Measurements from ENCODE around the gene KCNB1. TPM values are rescaled to one million over a fixed set of nuclear protein-coding genes. Genes with fewer than 3 reads are reported as not detected.

KCNB1 gene
- total RNA-seq, 1 experiment from 2014 or later: 0.09 TPM

DNA sequence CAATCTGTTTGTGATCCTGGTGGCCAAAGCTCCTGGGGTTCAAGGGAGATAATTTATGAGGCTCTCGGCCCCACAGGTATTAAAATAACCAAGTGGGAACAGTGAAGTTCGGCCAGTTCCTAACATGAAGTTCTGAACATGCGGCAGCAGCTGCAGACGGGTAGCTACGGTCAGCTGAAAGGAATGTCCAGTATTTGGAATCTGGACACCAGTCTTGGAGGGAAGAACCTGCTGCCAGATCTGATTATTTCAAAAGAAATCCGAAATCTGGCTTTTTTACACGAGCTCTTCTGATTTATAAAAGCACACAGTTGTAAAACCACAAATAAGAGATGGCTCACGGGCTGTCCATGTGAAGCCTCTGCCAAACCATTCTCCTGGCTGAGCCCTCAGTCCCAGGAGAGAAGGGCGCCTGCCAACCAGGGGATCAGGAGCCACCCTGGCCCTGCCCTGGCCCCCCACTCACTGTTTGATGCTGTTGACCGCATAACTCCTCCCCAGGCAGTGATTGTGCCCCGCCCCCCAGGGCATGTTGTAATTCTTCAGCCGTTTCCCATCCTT, 28.2 kb upstream of the KCNB1 start:
- no peaks in the 10 kb centered on the region for H3K4me1 Mint-ChIP-seq (ENCODE audit: low read depth, unreplicated experiment)
- no peaks in the 10 kb centered on the region; the same call in none of the 2 replicates for H3K27me3 ChIP-seq (replicated peaks; ENCODE audit: control insufficient read depth, insufficient read depth, low read length)
- H3K4me3 ChIP-seq (ENCODE audit: low read depth, low read length): no peak overlapping the region
- TF ChIP-seq, protein P1, sequence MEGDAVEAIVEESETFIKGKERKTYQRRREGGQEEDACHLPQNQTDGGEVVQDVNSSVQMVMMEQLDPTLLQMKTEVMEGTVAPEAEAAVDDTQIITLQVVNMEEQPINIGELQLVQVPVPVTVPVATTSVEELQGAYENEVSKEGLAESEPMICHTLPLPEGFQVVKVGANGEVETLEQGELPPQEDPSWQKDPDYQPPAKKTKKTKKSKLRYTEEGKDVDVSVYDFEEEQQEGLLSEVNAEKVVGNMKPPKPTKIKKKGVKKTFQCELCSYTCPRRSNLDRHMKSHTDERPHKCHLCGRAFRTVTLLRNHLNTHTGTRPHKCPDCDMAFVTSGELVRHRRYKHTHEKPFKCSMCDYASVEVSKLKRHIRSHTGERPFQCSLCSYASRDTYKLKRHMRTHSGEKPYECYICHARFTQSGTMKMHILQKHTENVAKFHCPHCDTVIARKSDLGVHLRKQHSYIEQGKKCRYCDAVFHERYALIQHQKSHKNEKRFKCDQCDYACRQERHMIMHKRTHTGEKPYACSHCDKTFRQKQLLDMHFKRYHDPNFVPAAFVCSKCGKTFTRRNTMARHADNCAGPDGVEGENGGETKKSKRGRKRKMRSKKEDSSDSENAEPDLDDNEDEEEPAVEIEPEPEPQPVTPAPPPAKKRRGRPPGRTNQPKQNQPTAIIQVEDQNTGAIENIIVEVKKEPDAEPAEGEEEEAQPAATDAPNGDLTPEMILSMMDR (IDR thresholded peaks at IDR 0.05; ENCODE audit: insufficient read depth in 1 of 2, low read depth in 1 of 2, low read length in 1 of 2, severe bottlenecking in 1 of 2, unreplicated experiment in 1 of 2): no peak
- no peaks in the 10 kb centered on the region for H3K36me3 ChIP-seq (ENCODE audit: control insufficient read depth, insufficient read depth, low read length)
- no peaks in the 10 kb centered on the region for H3K36me3 Mint-ChIP-seq (ENCODE audit: insufficient read depth, unreplicated experiment)
- H3K9me3 ChIP-seq: 0 out of 2 replicates have a peak, but pooled peaks cover 2% of the 10 kb centered on the region
- POLR2A ChIA-PET: no interaction called here
- H3K9me3 Mint-ChIP-seq (ENCODE audit: unreplicated experiment): no peaks in the 10 kb centered on the region
- no peak overlapping the region for H3K27ac Mint-ChIP-seq (ENCODE audit: unreplicated experiment)
- no TSS peak for BruUV-seq (replicated peaks)
- DNase-seq: peak in 1 of 2 experiments; percentile 42
- intact Hi-C loops (cut with micrococcal nuclease; ENCODE audit: unreplicated experiment): no loop called here
- H3K4me3 Mint-ChIP-seq (ENCODE audit: unreplicated experiment): no peak overlapping the region
- peaks cover 7% of the 10 kb centered on the region for H3K27me3 Mint-ChIP-seq (ENCODE audit: insufficient read depth, unreplicated experiment)
- CTCF ChIA-PET: interaction anchor here (0.8 to 1.1 kb wide), 6 partner anchors 24 to 177 kb away, joined by 3 to 4 read pairs (median 3); no protein-coding TSS in a partner anchor
- peaks cover 8% of the 10 kb centered on the region for H3K4me1 ChIP-seq

DNA sequence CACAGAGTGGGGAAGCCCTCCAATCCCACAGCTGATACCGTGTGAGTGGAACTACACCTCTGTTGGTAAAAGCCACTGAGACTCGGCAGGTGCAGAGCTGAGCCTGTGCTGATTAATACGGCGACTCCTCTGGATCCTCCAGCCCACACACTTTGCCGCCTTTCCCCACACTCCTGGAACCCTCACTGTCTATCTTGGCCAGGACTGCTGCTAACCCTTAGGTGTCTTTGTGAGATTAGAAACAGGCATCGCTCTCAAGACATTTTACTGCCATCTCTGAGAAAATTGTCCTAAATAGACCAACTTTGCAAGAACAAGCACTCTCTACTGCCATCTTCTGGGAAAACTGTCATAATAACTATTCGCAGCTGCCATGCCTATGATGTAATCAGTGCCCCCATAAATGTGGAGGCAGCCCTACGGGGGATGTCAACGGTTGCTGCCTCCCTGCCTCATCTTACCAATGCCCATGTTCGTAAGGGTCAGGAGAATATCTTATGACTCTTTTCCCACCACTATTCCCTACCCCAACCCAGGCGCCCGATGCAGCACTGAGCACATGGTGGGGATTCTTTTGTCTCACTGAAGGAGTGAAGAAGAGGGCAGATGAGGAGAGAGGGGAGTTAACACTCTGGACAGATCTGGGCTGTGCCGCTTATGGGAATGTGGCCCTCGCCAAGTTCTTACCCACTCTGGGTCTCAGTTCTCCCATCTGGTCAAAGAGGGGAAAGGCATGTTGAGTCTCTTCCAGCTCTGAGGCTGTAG, 26.1 kb upstream of the KCNB1 start:
- BruUV-seq (replicated peaks): no TSS peak
- DNase-seq: peak; percentile 46 to 73
- no peaks in the 10 kb centered on the region for H3K4me1 Mint-ChIP-seq (ENCODE audit: low read depth, unreplicated experiment)
- H3K4me3 ChIP-seq (ENCODE audit: low read depth, low read length): no peak overlapping the region
- peaks cover 8% of the 10 kb centered on the region for H3K4me1 ChIP-seq
- H3K36me3 ChIP-seq (ENCODE audit: control insufficient read depth, insufficient read depth, low read length): no peaks in the 10 kb centered on the region
- H3K27me3 ChIP-seq (replicated peaks; ENCODE audit: control insufficient read depth, insufficient read depth, low read length): no peaks in the 10 kb centered on the region; the same call in 1 of the 2 replicates
- intact Hi-C loops (cut with micrococcal nuclease; ENCODE audit: unreplicated experiment): loop anchor here (1.0 to 2.0 kb wide), 4 partner anchors 24 to 174 kb away; no protein-coding TSS in a partner anchor
- no peaks in the 10 kb centered on the region for H3K9me3 Mint-ChIP-seq (ENCODE audit: unreplicated experiment)
- H3K4me3 Mint-ChIP-seq (ENCODE audit: unreplicated experiment): no peak overlapping the region
- H3K36me3 Mint-ChIP-seq (ENCODE audit: insufficient read depth, unreplicated experiment): no peaks in the 10 kb centered on the region
- CTCF ChIA-PET: interaction anchor here (0.6 to 3.0 kb wide), 13 partner anchors 11 to 221 kb away, joined by 3 to 23 read pairs (median 3); no protein-coding TSS in a partner anchor
- peaks cover 7% of the 10 kb centered on the region for H3K27me3 Mint-ChIP-seq (ENCODE audit: insufficient read depth, unreplicated experiment)
- POLR2A ChIA-PET: no interaction called here
- 0 out of 2 replicates have a peak, but pooled peaks cover 2% of the 10 kb centered on the region for H3K9me3 ChIP-seq
- H3K27ac Mint-ChIP-seq (ENCODE audit: unreplicated experiment): no peak overlapping the region
- TF ChIP-seq, protein P1 (IDR thresholded peaks at IDR 0.05; ENCODE audit: insufficient read depth in 1 of 2, low read depth in 1 of 2, low read length in 1 of 2, severe bottlenecking in 1 of 2, unreplicated experiment in 1 of 2): peak; percentile 77 to 98

DNA sequence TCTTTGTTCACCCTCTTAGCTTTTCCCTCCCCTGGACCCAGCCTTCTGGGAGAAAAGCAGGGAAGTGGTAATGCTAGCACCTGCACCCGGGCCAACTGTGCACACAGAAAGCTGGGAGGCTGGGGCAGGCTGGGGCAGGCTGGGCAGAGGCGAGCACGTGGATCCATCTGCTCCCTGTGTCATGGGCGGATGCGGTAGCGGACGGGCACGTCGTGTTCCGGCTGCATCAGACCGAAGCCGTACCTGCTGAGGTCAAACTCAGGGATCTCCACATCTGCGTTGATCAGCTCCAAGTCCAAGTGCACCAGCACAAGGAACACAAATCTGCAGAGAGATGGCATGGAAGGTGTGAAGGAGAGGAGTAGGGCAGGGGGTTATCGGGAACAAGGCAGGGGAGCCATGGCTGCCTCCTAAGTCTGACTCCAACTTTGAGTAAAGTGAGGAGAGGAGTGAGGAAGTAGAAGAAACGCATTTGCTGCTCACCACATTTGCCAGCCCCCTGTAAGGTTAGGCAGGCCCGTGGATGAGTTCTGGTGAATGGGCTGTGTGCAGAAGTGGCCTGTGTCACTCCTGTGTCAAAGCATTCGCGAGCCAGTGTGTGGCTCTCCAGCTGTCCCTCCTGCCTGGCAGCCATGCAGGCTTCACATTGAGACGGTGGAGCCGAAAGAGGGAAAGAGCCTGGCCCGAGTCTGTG, 25.4 kb upstream of the KCNB1 start:
- ChIA-PET POLR2A (interaction anchor here (0.5 kb wide), 1 partner anchor 179 kb away, joined by 3 read pairs; no protein-coding TSS in a partner anchor), CTCF (interaction anchor here (0.5 to 3.0 kb wide), 15 partner anchors 10 to 482 kb away, joined by 3 to 23 read pairs (median 3); no protein-coding TSS in a partner anchor)
- Histone ChIP-seq H3K4me3 (ENCODE audit: low read depth, low read length) (no peak overlapping the region), H3K4me1 (peaks cover 8% of the 10 kb centered on the region), H3K27me3 (replicated peaks; ENCODE audit: control insufficient read depth, insufficient read depth, low read length) (peaks cover 1% of the 10 kb centered on the region; the same call in 1 of the 2 replicates), H3K36me3 (ENCODE audit: control insufficient read depth, insufficient read depth, low read length) (no peaks in the 10 kb centered on the region), H3K9me3 (no peaks in the 10 kb centered on the region)
- Mint-ChIP-seq H3K36me3 (ENCODE audit: insufficient read depth, unreplicated experiment) (no peaks in the 10 kb centered on the region), H3K4me3 (ENCODE audit: unreplicated experiment) (no peak overlapping the region), H3K27ac (ENCODE audit: unreplicated experiment) (no peak overlapping the region), H3K4me1 (ENCODE audit: low read depth, unreplicated experiment) (no peaks in the 10 kb centered on the region), H3K27me3 (ENCODE audit: insufficient read depth, unreplicated experiment) (peaks cover 7% of the 10 kb centered on the region), H3K9me3 (ENCODE audit: unreplicated experiment) (no peaks in the 10 kb centered on the region)
- peak in 1 of 2 experiments; percentile 35 for DNase-seq
- TF ChIP-seq, protein P1 (IDR thresholded peaks at IDR 0.05; ENCODE audit: insufficient read depth in 1 of 2, low read depth in 1 of 2, low read length in 1 of 2, severe bottlenecking in 1 of 2, unreplicated experiment in 1 of 2): no peak
- intact Hi-C loops (cut with micrococcal nuclease; ENCODE audit: unreplicated experiment): loop anchor here (1.0 to 2.0 kb wide), 4 partner anchors 23 to 174 kb away; no protein-coding TSS in a partner anchor
- no TSS peak for BruUV-seq (replicated peaks)

Measured in Caco-2 (cell line).